Fibroblast of skin of right quadriceps (primary cell): ENCODE data around the gene CA5B.
"Not testable (repeated sequence)": the region's sequence is repeated elsewhere in the genome, so short reads cannot be mapped to it uniquely, and the experiment has no call there.

Experiments
- DNase-seq: peaks from one replicate; pipeline ENCODE4 v3.0.0-alpha.2; 2013

Gene CA5B

GRCh38 chrX:15815779-15816437 is 77.8 kb downstream of the CA5B start:
- DNase-seq, result peak; percentile 30

GRCh38 chrX:15816438-15816809 is 78.4 kb downstream of the CA5B start:
- DNase-seq, result peak; percentile 22

- no peak for DNase-seq
Measured at GRCh38 chrX:15816886-15817285, 78.8 kb downstream of the CA5B start.

- no peak for DNase-seq
Measured at GRCh38 chrX:15820106-15821073, 82.3 kb downstream of the CA5B start.

- DNase-seq, result no peak
Measured at GRCh38 chrX:15822922-15823321, 84.9 kb downstream of the CA5B start.

GRCh38 chrX:15825936-15826335 is 87.9 kb downstream of the CA5B start:
- no peak for DNase-seq

GRCh38 chrX:15829217-15829616 is 91.1 kb downstream of the CA5B start:
- DNase-seq, result no peak

GRCh38 chrX:15831347-15831746 is 93.3 kb downstream of the CA5B start:
- DNase-seq, result not testable (repeated sequence)

- DNase-seq, result no peak
Measured at GRCh38 chrX:15834053-15834452, 96.0 kb downstream of the CA5B start.

GRCh38 chrX:15834827-15835595 is 96.9 kb downstream of the CA5B start:
- DNase-seq, result no peak
